WTC11 (cell line): ENCODE measurements around the gene KIAA0753. TPM values are rescaled to one million over a fixed set of nuclear protein-coding genes. Genes with fewer than 3 reads are reported as not detected.

Experiments
- ATAC-seq: fragments of 200-7000 bp; cut with Tn5 transposase; 2 replicates; pipeline ENCODE4 v1.10.0; 2021; ENCODE audit warnings: mild to moderate bottlenecking, moderate library complexity
- CTCF ChIA-PET: fragments of 300-600 bp; sonication (Branson Sonifier 250); formaldehyde crosslinking; loops from one replicate; lab custom pipeline; 2021; ENCODE audit warnings: antibody characterized with exemption; lab: Charles Lee
- POLR2A ChIA-PET: fragments of 350-600 bp; sonication (Branson Sonifier 250); formaldehyde crosslinking; loops from one replicate; lab custom pipeline; 2021; ENCODE audit warnings: antibody characterized with exemption; lab: Charles Lee
- DNase-seq: peaks from one replicate; pipeline ENCODE4 v3.0.0; 2021; ENCODE audit warnings: low spot score
- H3K27ac Mint-ChIP-seq: 2 replicates; pipeline ENCODE4 v1.8.0; 2021; ENCODE audit warnings: mixed read lengths
- H3K27me3 Mint-ChIP-seq: 2 replicates; pipeline ENCODE4 v1.8.0; 2021; ENCODE audit warnings: low read depth, mild to moderate bottlenecking, moderate library complexity, mixed read lengths
- H3K36me3 Mint-ChIP-seq: 2 replicates; pipeline ENCODE4 v1.8.0; 2021; ENCODE audit warnings: mixed read lengths
- H3K4me1 Mint-ChIP-seq: 2 replicates; pipeline ENCODE4 v1.8.0; 2022; ENCODE audit warnings: mixed read lengths
- H3K4me3 Mint-ChIP-seq: 2 replicates; pipeline ENCODE4 v1.8.0; 2021; ENCODE audit warnings: mild to moderate bottlenecking, moderate library complexity, mixed read lengths
- H3K9me3 Mint-ChIP-seq: 2 replicates; pipeline ENCODE4 v1.8.0; 2021; ENCODE audit warnings: mixed read lengths
- AFF4 ChIP-seq: sonication (generic); formaldehyde crosslinking; IDR thresholded peaks from 2 replicates; pipeline ENCODE4 v1.8.1; 2023; ENCODE audit warnings: mild to moderate bottlenecking, missing genetic modification reagents, borderline replicate concordance
- CBFB ChIP-seq: sonication (generic); formaldehyde crosslinking; IDR thresholded peaks from 2 replicates; pipeline ENCODE4 v1.8.1; 2022; ENCODE audit warnings: mild to moderate bottlenecking, low read depth, missing genetic modification reagents
- CTCF ChIP-seq: fragments of 200-600 bp; IDR thresholded peaks from 2 replicates; pipeline ENCODE4 v1.8.0; 2022; ENCODE audit warnings: antibody characterized with exemption
- E2F1 ChIP-seq: sonication (generic); formaldehyde crosslinking; IDR thresholded peaks from 2 replicates; pipeline ENCODE4 v1.8.0; 2022; ENCODE audit warnings: mild to moderate bottlenecking, missing genetic modification reagents
- ELF4 ChIP-seq: sonication (generic); formaldehyde crosslinking; IDR thresholded peaks from 2 replicates; pipeline ENCODE4 v1.8.1; 2022; ENCODE audit warnings: low read depth, mild to moderate bottlenecking, moderate library complexity, missing genetic modification reagents
- ESRRA ChIP-seq: sonication (generic); formaldehyde crosslinking; IDR thresholded peaks from 2 replicates; pipeline ENCODE4 v1.8.1; 2022; ENCODE audit warnings: mild to moderate bottlenecking, missing genetic modification reagents, borderline replicate concordance
- GABPB1 ChIP-seq: sonication (generic); formaldehyde crosslinking; IDR thresholded peaks from 2 replicates; pipeline ENCODE4 v1.8.1; 2023; ENCODE audit warnings: mild to moderate bottlenecking, missing genetic modification reagents
- IRF1 ChIP-seq: sonication (generic); formaldehyde crosslinking; IDR thresholded peaks from 2 replicates; pipeline ENCODE4 v1.8.0; 2023; ENCODE audit warnings: missing genetic modification reagents
- MAX ChIP-seq: sonication (generic); formaldehyde crosslinking; IDR thresholded peaks from 2 replicates; pipeline ENCODE4 v1.8.0; 2022; ENCODE audit warnings: mild to moderate bottlenecking, missing genetic modification reagents
- MXD4 ChIP-seq: fragments of 250-450 bp; sonication (Bioruptor Pico); IDR thresholded peaks from 2 replicates; pipeline ENCODE4 v1.8.0; 2021; ENCODE audit warnings: mild to moderate bottlenecking, moderate library complexity, borderline replicate concordance
- NFYB ChIP-seq: sonication (generic); formaldehyde crosslinking; conservative IDR thresholded peaks from 2 replicates; pipeline ENCODE4 v1.8.0; 2022; ENCODE audit warnings: low read depth, missing genetic modification reagents
- NR2C2 ChIP-seq: sonication (generic); formaldehyde crosslinking; IDR thresholded peaks from 2 replicates; pipeline ENCODE4 v1.8.0; 2022; ENCODE audit warnings: mild to moderate bottlenecking, missing genetic modification reagents
- PRDM15 ChIP-seq: sonication (generic); formaldehyde crosslinking; IDR thresholded peaks from 2 replicates; pipeline ENCODE4 v1.8.0; 2022; ENCODE audit warnings: missing genetic modification reagents
- SMAD4 ChIP-seq: sonication (generic); formaldehyde crosslinking; IDR thresholded peaks from 2 replicates; pipeline ENCODE4 v1.8.0; 2022; ENCODE audit warnings: mild to moderate bottlenecking, missing genetic modification reagents
- SOX15 ChIP-seq: fragments of 250-450 bp; sonication (Bioruptor Pico); IDR thresholded peaks from 2 replicates; pipeline ENCODE4 v1.9.0; 2021; ENCODE audit warnings: mild to moderate bottlenecking
- USF2 ChIP-seq: sonication (generic); formaldehyde crosslinking; IDR thresholded peaks from 2 replicates; pipeline ENCODE4 v1.8.1; 2023; ENCODE audit warnings: mild to moderate bottlenecking, missing genetic modification reagents, moderate library complexity
- ZNF281 ChIP-seq: sonication (generic); formaldehyde crosslinking; IDR thresholded peaks from 2 replicates; pipeline ENCODE4 v1.8.0; 2023; ENCODE audit warnings: mild to moderate bottlenecking, missing genetic modification reagents
- ZNF317 ChIP-seq: sonication (generic); formaldehyde crosslinking; IDR thresholded peaks from 2 replicates; pipeline ENCODE4 v1.8.1; 2023; ENCODE audit warnings: low read depth, mild to moderate bottlenecking, moderate library complexity, missing genetic modification reagents, borderline replicate concordance
- ZNF416 ChIP-seq: fragments of 250-450 bp; sonication (Bioruptor Pico); IDR thresholded peaks from 2 replicates; pipeline ENCODE4 v1.9.0; 2021; ENCODE audit warnings: mild to moderate bottlenecking, inconsistent platforms
- total RNA-seq: library from RNA; stranded (reverse); gene quantifications from 3 replicates; pipeline ENCODE4 v1.2.3, GENCODE V29; 2021

KIAA0753 gene
- total RNA-seq, 1 experiment from 2014 or later = 22.8 TPM

- no peak for TF ChIP-seq NFYB
- no peak for TF ChIP-seq ELF4 (CRISPR knock-in tag)
- no peak for TF ChIP-seq ESRRA (CRISPR knock-in tag)
Measured at GRCh38 chr17:6636616-6637457, 3.7 kb downstream of the KIAA0753 start (continued).

- Mint-ChIP-seq H3K27ac (no peak overlapping the region), H3K9me3 (no peaks in the 10 kb centered on the region; the same call in 1 of the 2 replicates), H3K36me3 (peaks cover 32% of the 10 kb centered on the region), H3K4me3 (no peak overlapping the region), H3K4me1 (peaks cover 8% of the 10 kb centered on the region), H3K27me3 (no peaks in the 10 kb centered on the region)
- POLR2A ChIA-PET = no interaction called here
- DNase-seq (no peak), ATAC-seq (no peak)
- CTCF ChIA-PET = interaction anchor here (1.4 kb wide), 1 partner anchor 77 kb away, joined by 4 read pairs; the partner anchor contains the start of gene SLC13A5
- TF ChIP-seq AFF4 (CRISPR knock-in tag) (no peak), CBFB (CRISPR knock-in tag) (no peak), NR2C2 (no peak), ZNF317 (CRISPR knock-in tag) (no peak), USF2 (CRISPR knock-in tag) (no peak), PRDM15 (CRISPR knock-in tag) (no peak), GABPB1 (CRISPR knock-in tag) (no peak), ZNF416 (CRISPR knock-in tag) (no peak), IRF1 (CRISPR knock-in tag) (no peak), MXD4 (CRISPR knock-in tag) (no peak), CTCF (no peak), ZNF281 (CRISPR knock-in tag) (no peak), SMAD4 (CRISPR knock-in tag) (no peak), MAX (CRISPR knock-in tag) (no peak), SOX15 (CRISPR knock-in tag) (no peak), E2F1 (CRISPR knock-in tag) (no peak)
Measured at GRCh38 chr17:6636105-6636504, 4.4 kb downstream of the KIAA0753 start.
